Measurements from ENCODE around the gene OVOL1. TPM values are rescaled to one million over a fixed set of nuclear protein-coding genes. Genes with fewer than 3 reads are reported as not detected.

OVOL1 gene
- total and polyA plus RNA-seq, 2 of the 13 experiments (the other 11 are each of a cell fraction or from before 2014, with no cell fraction given): 0.01 TPM; not detected in 1

DNA sequence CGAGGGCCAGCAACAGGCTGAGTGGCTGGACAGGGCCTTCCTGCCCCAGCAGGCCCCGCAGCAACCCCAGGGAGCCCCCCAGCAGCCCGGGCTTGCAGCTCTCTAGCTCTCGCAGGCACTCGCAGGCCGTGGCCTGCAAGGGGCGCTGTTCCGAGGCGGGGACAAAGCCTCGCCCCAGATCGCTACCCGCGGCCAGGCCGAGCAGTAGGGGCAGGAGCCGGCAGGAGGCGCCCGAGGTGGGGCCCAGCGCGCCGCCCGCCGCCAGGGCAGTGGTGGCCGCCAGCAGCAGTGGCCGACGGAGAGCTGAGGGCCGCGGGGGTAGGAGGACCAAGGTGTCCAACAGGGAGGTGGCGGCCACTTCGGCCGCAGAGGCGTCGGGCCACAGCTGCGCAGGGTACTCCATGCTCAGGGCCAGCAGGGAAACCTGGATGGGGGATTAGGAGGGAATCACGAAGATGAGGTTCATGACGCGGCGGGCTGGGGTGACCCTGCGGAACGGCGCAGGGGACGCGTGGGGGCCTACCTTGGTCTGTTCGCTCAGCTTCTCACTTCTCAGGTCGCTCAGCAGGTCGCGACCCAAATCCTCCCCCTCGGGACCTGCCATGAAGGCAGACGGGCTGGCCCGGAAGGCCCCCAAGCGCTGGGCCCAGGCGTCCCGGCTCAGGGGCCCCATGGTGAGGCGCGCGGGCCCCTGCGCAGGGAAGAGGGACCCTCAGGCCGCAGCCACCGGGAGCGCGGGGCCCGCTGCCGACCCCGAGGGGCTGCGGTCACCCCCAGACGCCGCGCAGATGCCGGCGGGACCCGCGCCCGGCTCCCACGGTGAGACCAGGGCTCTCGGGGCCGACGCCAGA lies 6.7 kb upstream of the OVOL1 start (continued):
- TF ChIP-seq KLF6 (CRISPR knock-in tag; IDR thresholded peaks at IDR 0.05) (peak; percentile 30; the same call in 1 of the 2 replicates), JUN (CRISPR knock-in tag; IDR thresholded peaks at IDR 0.05) (no peak), PRPF4 (IDR thresholded peaks at IDR 0.05; ENCODE audit: low read depth, low read length, poor library complexity, severe bottlenecking) (peak; percentile 32), ZNF230 (CRISPR knock-in tag; IDR thresholded peaks at IDR 0.05) (no peak), ZBTB42 (CRISPR knock-in tag; IDR thresholded peaks at IDR 0.05) (no peak), ZNF713 (CRISPR knock-in tag; IDR thresholded peaks at IDR 0.05) (no peak), NCOA2 (CRISPR knock-in tag; IDR thresholded peaks at IDR 0.05) (no peak), TBX3 (IDR thresholded peaks at IDR 0.05; ENCODE audit: borderline replicate concordance) (no peak), ATAD3A (CRISPR knock-in tag; IDR thresholded peaks at IDR 0.05) (no peak), ZNF232 (CRISPR knock-in tag; IDR thresholded peaks at IDR 0.05; ENCODE audit: borderline replicate concordance) (no peak), AKAP8 (CRISPR knock-in tag; IDR thresholded peaks at IDR 0.05) (no peak), CREB1 (IDR thresholded peaks at IDR 0.05) (no peak), CREB1 (CRISPR knock-in tag; IDR thresholded peaks at IDR 0.05) (no peak), SCMH1 (CRISPR knock-in tag; IDR thresholded peaks at IDR 0.05; ENCODE audit: borderline replicate concordance) (no peak), MAFF (IDR thresholded peaks at IDR 0.05; ENCODE audit: low read depth, low read length) (no peak), SNAPC2 (CRISPR knock-in tag; IDR thresholded peaks at IDR 0.05) (no peak; the same call in 1 of the 2 replicates)
- TF ChIP-seq, protein P1, sequence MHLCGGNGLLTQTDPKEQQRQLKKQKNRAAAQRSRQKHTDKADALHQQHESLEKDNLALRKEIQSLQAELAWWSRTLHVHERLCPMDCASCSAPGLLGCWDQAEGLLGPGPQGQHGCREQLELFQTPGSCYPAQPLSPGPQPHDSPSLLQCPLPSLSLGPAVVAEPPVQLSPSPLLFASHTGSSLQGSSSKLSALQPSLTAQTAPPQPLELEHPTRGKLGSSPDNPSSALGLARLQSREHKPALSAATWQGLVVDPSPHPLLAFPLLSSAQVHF (CRISPR knock-in tag; IDR thresholded peaks at IDR 0.05): peak; percentile 41; the same call in 1 of the 2 replicates
- TF ChIP-seq, protein P2, sequence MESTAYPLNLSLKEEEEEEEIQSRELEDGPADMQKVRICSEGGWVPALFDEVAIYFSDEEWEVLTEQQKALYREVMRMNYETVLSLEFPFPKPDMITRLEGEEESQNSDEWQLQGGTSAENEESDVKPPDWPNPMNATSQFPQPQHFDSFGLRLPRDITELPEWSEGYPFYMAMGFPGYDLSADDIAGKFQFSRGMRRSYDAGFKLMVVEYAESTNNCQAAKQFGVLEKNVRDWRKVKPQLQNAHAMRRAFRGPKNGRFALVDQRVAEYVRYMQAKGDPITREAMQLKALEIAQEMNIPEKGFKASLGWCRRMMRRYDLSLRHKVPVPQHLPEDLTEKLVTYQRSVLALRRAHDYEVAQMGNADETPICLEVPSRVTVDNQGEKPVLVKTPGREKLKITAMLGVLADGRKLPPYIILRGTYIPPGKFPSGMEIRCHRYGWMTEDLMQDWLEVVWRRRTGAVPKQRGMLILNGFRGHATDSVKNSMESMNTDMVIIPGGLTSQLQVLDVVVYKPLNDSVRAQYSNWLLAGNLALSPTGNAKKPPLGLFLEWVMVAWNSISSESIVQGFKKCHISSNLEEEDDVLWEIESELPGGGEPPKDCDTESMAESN (CRISPR knock-in tag; conservative IDR thresholded peaks at IDR 0.05): peak; percentile 72
- TF ChIP-seq, protein P3, sequence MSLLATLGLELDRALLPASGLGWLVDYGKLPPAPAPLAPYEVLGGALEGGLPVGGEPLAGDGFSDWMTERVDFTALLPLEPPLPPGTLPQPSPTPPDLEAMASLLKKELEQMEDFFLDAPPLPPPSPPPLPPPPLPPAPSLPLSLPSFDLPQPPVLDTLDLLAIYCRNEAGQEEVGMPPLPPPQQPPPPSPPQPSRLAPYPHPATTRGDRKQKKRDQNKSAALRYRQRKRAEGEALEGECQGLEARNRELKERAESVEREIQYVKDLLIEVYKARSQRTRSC (CRISPR knock-in tag; IDR thresholded peaks at IDR 0.05; ENCODE audit: low read depth): no peak
- TF ChIP-seq, protein P4, sequence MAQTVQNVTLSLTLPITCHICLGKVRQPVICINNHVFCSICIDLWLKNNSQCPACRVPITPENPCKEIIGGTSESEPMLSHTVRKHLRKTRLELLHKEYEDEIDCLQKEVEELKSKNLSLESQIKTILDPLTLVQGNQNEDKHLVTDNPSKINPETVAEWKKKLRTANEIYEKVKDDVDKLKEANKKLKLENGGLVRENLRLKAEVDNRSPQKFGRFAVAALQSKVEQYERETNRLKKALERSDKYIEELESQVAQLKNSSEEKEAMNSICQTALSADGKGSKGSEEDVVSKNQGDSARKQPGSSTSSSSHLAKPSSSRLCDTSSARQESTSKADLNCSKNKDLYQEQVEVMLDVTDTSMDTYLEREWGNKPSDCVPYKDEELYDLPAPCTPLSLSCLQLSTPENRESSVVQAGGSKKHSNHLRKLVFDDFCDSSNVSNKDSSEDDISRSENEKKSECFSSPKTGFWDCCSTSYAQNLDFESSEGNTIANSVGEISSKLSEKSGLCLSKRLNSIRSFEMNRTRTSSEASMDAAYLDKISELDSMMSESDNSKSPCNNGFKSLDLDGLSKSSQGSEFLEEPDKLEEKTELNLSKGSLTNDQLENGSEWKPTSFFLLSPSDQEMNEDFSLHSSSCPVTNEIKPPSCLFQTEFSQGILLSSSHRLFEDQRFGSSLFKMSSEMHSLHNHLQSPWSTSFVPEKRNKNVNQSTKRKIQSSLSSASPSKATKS (CRISPR knock-in tag; IDR thresholded peaks at IDR 0.05): no peak
- TF ChIP-seq, protein P5, sequence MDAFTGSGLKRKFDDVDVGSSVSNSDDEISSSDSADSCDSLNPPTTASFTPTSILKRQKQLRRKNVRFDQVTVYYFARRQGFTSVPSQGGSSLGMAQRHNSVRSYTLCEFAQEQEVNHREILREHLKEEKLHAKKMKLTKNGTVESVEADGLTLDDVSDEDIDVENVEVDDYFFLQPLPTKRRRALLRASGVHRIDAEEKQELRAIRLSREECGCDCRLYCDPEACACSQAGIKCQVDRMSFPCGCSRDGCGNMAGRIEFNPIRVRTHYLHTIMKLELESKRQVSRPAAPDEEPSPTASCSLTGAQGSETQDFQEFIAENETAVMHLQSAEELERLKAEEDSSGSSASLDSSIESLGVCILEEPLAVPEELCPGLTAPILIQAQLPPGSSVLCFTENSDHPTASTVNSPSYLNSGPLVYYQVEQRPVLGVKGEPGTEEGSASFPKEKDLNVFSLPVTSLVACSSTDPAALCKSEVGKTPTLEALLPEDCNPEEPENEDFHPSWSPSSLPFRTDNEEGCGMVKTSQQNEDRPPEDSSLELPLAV (CRISPR knock-in tag; conservative IDR thresholded peaks at IDR 0.05; ENCODE audit: low read depth): no peak

Measured in HepG2 (cell line).